Measurements from ENCODE around the gene MBNL3. TPM values are rescaled to one million over a fixed set of nuclear protein-coding genes. Genes with fewer than 3 reads are reported as not detected.

MBNL3 gene
- total RNA-seq, 1 experiment from 2014 or later = 2.6 TPM

DNA sequence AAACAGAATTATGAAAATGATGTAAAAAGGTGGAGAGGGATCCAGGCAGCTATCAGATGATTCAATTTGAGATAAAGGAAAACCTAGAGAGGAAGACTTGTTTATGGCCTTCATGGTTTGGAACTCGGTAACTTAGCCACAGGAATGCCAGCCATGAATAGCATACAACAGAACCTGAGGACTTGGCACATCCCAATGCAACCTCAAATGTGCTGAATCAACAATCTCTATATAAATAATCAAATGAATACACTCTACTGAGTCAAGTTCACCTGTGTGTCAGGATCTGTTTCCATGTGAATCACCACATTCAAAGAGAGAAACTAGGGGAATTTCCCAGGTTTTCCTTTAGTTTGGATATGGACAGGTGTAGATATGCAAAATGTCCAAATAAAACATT, 86.9 kb downstream of the MBNL3 start:
- H3K27me3 Mint-ChIP-seq (ENCODE audit: low read depth) = no peaks in the 10 kb centered on the region
- no CpG with 5 or more reads among the region's 1 CpG for WGBS (ENCODE audit: extremely low coverage, insufficient read length, low lambda C conversion rate)
- DNase-seq = no peak
- TF ChIP-seq, protein P1, sequence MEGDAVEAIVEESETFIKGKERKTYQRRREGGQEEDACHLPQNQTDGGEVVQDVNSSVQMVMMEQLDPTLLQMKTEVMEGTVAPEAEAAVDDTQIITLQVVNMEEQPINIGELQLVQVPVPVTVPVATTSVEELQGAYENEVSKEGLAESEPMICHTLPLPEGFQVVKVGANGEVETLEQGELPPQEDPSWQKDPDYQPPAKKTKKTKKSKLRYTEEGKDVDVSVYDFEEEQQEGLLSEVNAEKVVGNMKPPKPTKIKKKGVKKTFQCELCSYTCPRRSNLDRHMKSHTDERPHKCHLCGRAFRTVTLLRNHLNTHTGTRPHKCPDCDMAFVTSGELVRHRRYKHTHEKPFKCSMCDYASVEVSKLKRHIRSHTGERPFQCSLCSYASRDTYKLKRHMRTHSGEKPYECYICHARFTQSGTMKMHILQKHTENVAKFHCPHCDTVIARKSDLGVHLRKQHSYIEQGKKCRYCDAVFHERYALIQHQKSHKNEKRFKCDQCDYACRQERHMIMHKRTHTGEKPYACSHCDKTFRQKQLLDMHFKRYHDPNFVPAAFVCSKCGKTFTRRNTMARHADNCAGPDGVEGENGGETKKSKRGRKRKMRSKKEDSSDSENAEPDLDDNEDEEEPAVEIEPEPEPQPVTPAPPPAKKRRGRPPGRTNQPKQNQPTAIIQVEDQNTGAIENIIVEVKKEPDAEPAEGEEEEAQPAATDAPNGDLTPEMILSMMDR (conservative IDR thresholded peaks at IDR 0.05) = no peak
- Histone ChIP-seq H3K9ac (ENCODE audit: extremely low read depth, insufficient read length, low read length) (no peak overlapping the region), H2BK12ac (ENCODE audit: insufficient read length, low read depth, low read length) (no peak overlapping the region), H3T11ph (ENCODE audit: low read length) (no peak overlapping the region), H2BK20ac (ENCODE audit: low read depth, low read length, poor library complexity, severe bottlenecking) (no peak overlapping the region), H4K91ac (ENCODE audit: insufficient read length, low read depth, low read length) (no peak overlapping the region), H4K5ac (ENCODE audit: insufficient read length, low read depth, low read length) (no peak overlapping the region), H3K9me3 (ENCODE audit: control insufficient read depth, low read depth, low read length) (no peaks in the 10 kb centered on the region), H3K27me3 (ENCODE audit: insufficient read depth, low read length) (no peaks in the 10 kb centered on the region), H3K14ac (ENCODE audit: insufficient read depth, low read length) (no peak overlapping the region), H3K27ac (ENCODE audit: insufficient read length, low read depth, low read length) (no peak overlapping the region), H3K79me1 (ENCODE audit: insufficient read depth, low read depth, low read length, poor library complexity, severe bottlenecking) (no peaks in the 10 kb centered on the region), H2BK120ac (ENCODE audit: low read depth, low read length, poor library complexity, severe bottlenecking) (no peak overlapping the region), H3K4ac (ENCODE audit: low read depth, low read length) (no peak overlapping the region), H2BK15ac (ENCODE audit: low read depth, low read length) (no peak overlapping the region), H2AK5ac (ENCODE audit: insufficient read length, low read length) (no peak overlapping the region), H4K8ac (replicated peaks; ENCODE audit: insufficient read length, low read depth, low read length) (no peak overlapping the region), H3K23me2 (ENCODE audit: insufficient read length, low read depth, low read length, poor library complexity, severe bottlenecking) (no peaks in the 10 kb centered on the region), H3K4me1 (ENCODE audit: insufficient read depth, low read length) (no peaks in the 10 kb centered on the region), H4K20me1 (ENCODE audit: control insufficient read depth, insufficient read depth, insufficient read length) (no peaks in the 10 kb centered on the region), H3K4me2 (ENCODE audit: insufficient read depth, insufficient read length, low read length) (no peak overlapping the region), H2AFZ (ENCODE audit: low read length) (no peak overlapping the region), H3K18ac (ENCODE audit: insufficient read length, low read depth, low read length) (no peak overlapping the region), H2BK5ac (ENCODE audit: insufficient read length, low read length) (no peak overlapping the region), H3K56ac (ENCODE audit: insufficient read length, low read depth, low read length) (no peak overlapping the region), H3K79me2 (ENCODE audit: insufficient read depth, low read length) (no peaks in the 10 kb centered on the region), H3K23ac (ENCODE audit: insufficient read length, low read depth, low read length) (no peak overlapping the region)
- H3K4me1 Mint-ChIP-seq = peaks cover 0 to 6% of the 10 kb centered on the region in 2 experiments; a peak in 2 of 4 replicates
- peaks cover 0 to 5% (median 0%) of the 10 kb centered on the region in 3 experiments; a peak in 2 of 7 replicates for H3K36me3 Mint-ChIP-seq (ENCODE audit: insufficient read depth in 1 of 3, low read depth in 3 of 3)
- no peaks in the 10 kb centered on the region for H3K9me3 Mint-ChIP-seq
- H3K4me3 Mint-ChIP-seq = no peak overlapping the region
- H3K27ac Mint-ChIP-seq = no peak overlapping the region
